ENCODE results near the gene NOS1AP.

DNA sequence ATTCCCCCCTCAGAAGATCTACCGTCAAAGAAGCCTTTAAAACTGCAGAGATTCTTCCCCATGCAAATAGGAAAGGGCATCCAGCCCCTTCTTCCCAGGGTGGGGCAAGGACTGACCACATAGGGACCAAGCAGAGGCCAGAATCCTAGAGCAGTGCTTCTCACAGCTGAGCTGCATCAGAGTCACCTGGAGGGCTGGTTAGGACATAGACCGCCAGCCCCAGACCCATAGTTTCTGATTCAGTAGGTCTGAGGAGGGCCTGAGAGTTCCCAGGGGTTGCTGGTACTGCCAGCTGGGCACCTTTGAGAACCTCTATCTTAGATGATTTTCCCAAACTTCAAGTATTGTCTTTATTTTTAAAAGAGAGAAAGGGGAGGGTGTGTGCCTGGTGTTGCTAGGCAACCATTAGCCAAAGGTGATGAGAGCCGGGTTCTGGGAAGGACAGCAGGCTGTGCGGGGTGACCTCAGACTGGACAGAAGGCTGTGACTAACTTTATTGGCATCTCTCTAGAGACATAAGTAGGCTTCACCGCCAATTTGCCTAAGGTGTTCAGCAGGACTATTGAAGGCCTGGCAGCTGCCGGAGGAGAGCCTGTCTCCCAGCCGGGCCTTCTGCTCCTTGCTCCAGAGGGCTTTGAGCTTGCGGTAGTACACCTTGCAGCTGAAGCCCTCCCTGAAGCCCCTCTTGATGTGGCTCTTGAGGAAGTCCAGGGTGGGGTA is 304.2 kb downstream of the NOS1AP start:
- no peak for TF ChIP-seq MYC (IDR thresholded peaks at IDR 0.05; ENCODE audit: low read depth, low read length)
- TF ChIP-seq, protein P1, sequence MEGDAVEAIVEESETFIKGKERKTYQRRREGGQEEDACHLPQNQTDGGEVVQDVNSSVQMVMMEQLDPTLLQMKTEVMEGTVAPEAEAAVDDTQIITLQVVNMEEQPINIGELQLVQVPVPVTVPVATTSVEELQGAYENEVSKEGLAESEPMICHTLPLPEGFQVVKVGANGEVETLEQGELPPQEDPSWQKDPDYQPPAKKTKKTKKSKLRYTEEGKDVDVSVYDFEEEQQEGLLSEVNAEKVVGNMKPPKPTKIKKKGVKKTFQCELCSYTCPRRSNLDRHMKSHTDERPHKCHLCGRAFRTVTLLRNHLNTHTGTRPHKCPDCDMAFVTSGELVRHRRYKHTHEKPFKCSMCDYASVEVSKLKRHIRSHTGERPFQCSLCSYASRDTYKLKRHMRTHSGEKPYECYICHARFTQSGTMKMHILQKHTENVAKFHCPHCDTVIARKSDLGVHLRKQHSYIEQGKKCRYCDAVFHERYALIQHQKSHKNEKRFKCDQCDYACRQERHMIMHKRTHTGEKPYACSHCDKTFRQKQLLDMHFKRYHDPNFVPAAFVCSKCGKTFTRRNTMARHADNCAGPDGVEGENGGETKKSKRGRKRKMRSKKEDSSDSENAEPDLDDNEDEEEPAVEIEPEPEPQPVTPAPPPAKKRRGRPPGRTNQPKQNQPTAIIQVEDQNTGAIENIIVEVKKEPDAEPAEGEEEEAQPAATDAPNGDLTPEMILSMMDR (IDR thresholded peaks at IDR 0.05; ENCODE audit: extremely low read depth in 1 of 2, insufficient read depth in 1 of 2, low read depth in 1 of 2, low read length in 2 of 2), result no peak
- no peak for TF ChIP-seq POLR2A (IDR thresholded peaks at IDR 0.05; ENCODE audit: low read depth, low read length)
- no peak for TF ChIP-seq EZH2 (IDR thresholded peaks at IDR 0.05; ENCODE audit: borderline replicate concordance, low read depth, low read length, severe bottlenecking)
